KMS-11 (cell line): ENCODE results near the gene LIME1.
"Not testable (repeated sequence)": the region's sequence is repeated elsewhere in the genome, so short reads cannot be mapped to it uniquely, and the experiment has no call there.

Source experiments
- H2AFZ ChIP-seq: fragments of 200-600 bp; sonication (generic); 2 replicates; pipeline ENCODE4 v1.6.1; 2016; ENCODE audit warnings: antibody characterized with exemption, mixed run types, low read depth
- H3K27ac ChIP-seq: fragments of 200-600 bp; sonication (generic); 2 replicates; pipeline ENCODE4 v1.6.1; 2016; ENCODE audit warnings: mild to moderate bottlenecking, mixed run types
- H3K27me3 ChIP-seq: fragments of 200-600 bp; sonication (generic); 2 replicates; pipeline ENCODE4 v1.6.1; 2017; ENCODE audit warnings: mild to moderate bottlenecking, low read depth, mixed run types, moderate library complexity; ENCODE audit not compliant: insufficient read depth
- H3K36me3 ChIP-seq: fragments of 200-600 bp; sonication (generic); 2 replicates; pipeline ENCODE4 v1.6.1; 2017; ENCODE audit warnings: mild to moderate bottlenecking, mixed run types; ENCODE audit not compliant: insufficient read depth
- H3K4me1 ChIP-seq: fragments of 200-600 bp; sonication (generic); 2 replicates; pipeline ENCODE4 v1.6.1; 2016; ENCODE audit warnings: mild to moderate bottlenecking, low read depth, mixed run types; ENCODE audit not compliant: poor library complexity, severe bottlenecking
- H3K4me2 ChIP-seq: fragments of 200-600 bp; sonication (generic); 2 replicates; pipeline ENCODE4 v1.7.0; 2016; ENCODE audit warnings: mild to moderate bottlenecking, mixed run types
- H3K4me3 ChIP-seq: fragments of 200-600 bp; sonication (generic); IDR thresholded peaks from 2 replicates; pipeline ENCODE4 v1.6.1; 2017; ENCODE audit warnings: low read depth, low read length, mixed read lengths; ENCODE audit not compliant: insufficient read depth
- H3K79me2 ChIP-seq: fragments of 200-600 bp; sonication (generic); 2 replicates; pipeline ENCODE4 v1.6.1; 2016; ENCODE audit warnings: low read depth, mixed run types; ENCODE audit not compliant: insufficient read depth
- H3K9ac ChIP-seq: fragments of 200-600 bp; sonication (generic); 2 replicates; pipeline ENCODE4 v1.6.1; 2016; ENCODE audit warnings: mild to moderate bottlenecking, mixed run types
- H4K20me1 ChIP-seq: fragments of 200-600 bp; sonication (generic); 2 replicates; pipeline ENCODE4 v1.6.1; 2016; ENCODE audit warnings: mild to moderate bottlenecking, mixed run types; ENCODE audit not compliant: insufficient read depth
- CTCF ChIP-seq: fragments of 200-600 bp; sonication (generic); conservative IDR thresholded peaks from 2 replicates; pipeline ENCODE4 v1.6.1; 2017; ENCODE audit warnings: low read depth, mild to moderate bottlenecking, antibody characterized with exemption, low read length, moderate library complexity, mixed read lengths

The LIME1 gene

GRCh38 chr20:63712191-63712590, 24.3 kb upstream of the LIME1 start:
- Histone ChIP-seq H3K4me3 (no peak overlapping the region), H3K4me1 (peaks cover 8% of the 10 kb centered on the region), H2AFZ (no peak overlapping the region), H3K27me3 (no peaks in the 10 kb centered on the region), H3K79me2 (peaks cover 51% of the 10 kb centered on the region; the same call in 1 of the 2 replicates), H3K36me3 (peaks cover 16% of the 10 kb centered on the region; the same call in 1 of the 2 replicates), H3K4me2 (no peak overlapping the region), H3K9ac (no peak overlapping the region), H4K20me1 (no peaks in the 10 kb centered on the region; the same call in 1 of the 2 replicates), H3K27ac (no peak overlapping the region)
- no peak for TF ChIP-seq CTCF

- H3K4me1 ChIP-seq, result no peaks in the 10 kb centered on the region
- H2AFZ ChIP-seq, result no peak overlapping the region
- H3K4me3 ChIP-seq, result no peak overlapping the region
- H3K9ac ChIP-seq, result no peak overlapping the region
- H3K4me2 ChIP-seq, result no peak overlapping the region
- H4K20me1 ChIP-seq, result no peaks in the 10 kb centered on the region
- H3K36me3 ChIP-seq, result peaks cover 16% of the 10 kb centered on the region; the same call in 1 of the 2 replicates
- H3K27me3 ChIP-seq, result no peaks in the 10 kb centered on the region
- H3K79me2 ChIP-seq, result peaks cover 38% of the 10 kb centered on the region; the same call in 1 of the 2 replicates
- no peak for TF ChIP-seq CTCF
- no peak overlapping the region for H3K27ac ChIP-seq
Observed at GRCh38 chr20:63714858-63715257, 21.6 kb upstream of the LIME1 start.

GRCh38 chr20:63718996-63719395, 17.5 kb upstream of the LIME1 start:
- Histone ChIP-seq H3K9ac (no peak overlapping the region), H3K4me2 (no peak overlapping the region), H4K20me1 (no peaks in the 10 kb centered on the region), H3K27me3 (no peaks in the 10 kb centered on the region), H2AFZ (no peak overlapping the region), H3K4me1 (no peaks in the 10 kb centered on the region), H3K27ac (no peak overlapping the region), H3K36me3 (peaks cover 16% of the 10 kb centered on the region; the same call in 1 of the 2 replicates), H3K4me3 (no peak overlapping the region), H3K79me2 (peaks cover 15% of the 10 kb centered on the region; the same call in 1 of the 2 replicates)
- TF ChIP-seq CTCF, result no peak

GRCh38 chr20:63722967-63723622, 13.4 kb upstream of the LIME1 start:
- not testable (repeated sequence) for H4K20me1 ChIP-seq, H3K27me3 ChIP-seq, H3K4me3 ChIP-seq, H3K4me2 ChIP-seq, H2AFZ ChIP-seq, H3K27ac ChIP-seq, H3K36me3 ChIP-seq, H3K9ac ChIP-seq
- Histone ChIP-seq H3K79me2 (peaks cover 18% of the 10 kb centered on the region; the same call in 1 of the 2 replicates), H3K4me1 (peaks cover 19% of the 10 kb centered on the region)

GRCh38 chr20:63730189-63730733, 6.2 kb upstream of the LIME1 start:
- H3K79me2 ChIP-seq, result peaks cover 26% of the 10 kb centered on the region
- peak overlapping the region; percentile 72 for H3K4me2 ChIP-seq
- H2AFZ ChIP-seq, H4K20me1 ChIP-seq, H3K27me3 ChIP-seq, H3K36me3 ChIP-seq, H3K4me3 ChIP-seq: not testable (repeated sequence)
- peaks cover 74% of the 10 kb centered on the region for H3K4me1 ChIP-seq
- H3K27ac ChIP-seq, result peak overlapping the region; percentile 98
- H3K9ac ChIP-seq, result peak overlapping the region; percentile 50; the same call in 1 of the 2 replicates
